ENCODE results near the gene DERA. TPM values are rescaled to one million over a fixed set of nuclear protein-coding genes. Genes with fewer than 3 reads are reported as not detected.

Gene DERA
- total and polyA plus RNA-seq, 2 of the 13 experiments (the other 11 are each of a cell fraction or from before 2014, with no cell fraction given), result 24.0 to 51.3 TPM

- TF ChIP-seq TRAFD1 (CRISPR knock-in tag; IDR thresholded peaks at IDR 0.05; ENCODE audit: borderline replicate concordance) (no peak), ZBTB2 (CRISPR knock-in tag; IDR thresholded peaks at IDR 0.05; ENCODE audit: low read depth) (no peak), PAX8 (CRISPR knock-in tag; IDR thresholded peaks at IDR 0.05; ENCODE audit: borderline replicate concordance) (no peak), POGK (CRISPR knock-in tag; conservative IDR thresholded peaks at IDR 0.05) (no peak), ZNF124 (CRISPR knock-in tag; IDR thresholded peaks at IDR 0.05) (peak; percentile 56; the same call in 1 of the 2 replicates), STAT6 (CRISPR knock-in tag; IDR thresholded peaks at IDR 0.05; ENCODE audit: borderline replicate concordance) (no peak), ADNP (CRISPR knock-in tag; IDR thresholded peaks at IDR 0.05) (no peak), SAP130 (CRISPR knock-in tag; IDR thresholded peaks at IDR 0.05; ENCODE audit: low read depth) (peak; percentile 30; the same call in 1 of the 2 replicates), MNT (IDR thresholded peaks at IDR 0.05) (no peak), MLX (CRISPR knock-in tag; IDR thresholded peaks at IDR 0.05) (peak; percentile 70; the same call in 1 of the 2 replicates), DNMT1 (CRISPR knock-in tag; IDR thresholded peaks at IDR 0.05) (no peak), FOXO4 (CRISPR knock-in tag; conservative IDR thresholded peaks at IDR 0.05) (no peak), ZNF563 (CRISPR knock-in tag; IDR thresholded peaks at IDR 0.05) (no peak), PITX1 (CRISPR knock-in tag; IDR thresholded peaks at IDR 0.05) (no peak), RNF2 (conservative IDR thresholded peaks at IDR 0.05; ENCODE audit: low read depth) (no peak), ZNF136 (CRISPR knock-in tag; IDR thresholded peaks at IDR 0.05; ENCODE audit: low read depth) (no peak), ZBTB42 (CRISPR knock-in tag; IDR thresholded peaks at IDR 0.05) (no peak), JUN (CRISPR knock-in tag; IDR thresholded peaks at IDR 0.05) (no peak)
Measured at GRCh38 chr12:15931590-15932053, 20.5 kb downstream of the DERA start (continued).

Measured in HepG2 (cell line).